GM23338 (cell line): ENCODE data around the gene MDGA2. TPM values are rescaled to one million over a fixed set of nuclear protein-coding genes. Genes with fewer than 3 reads are reported as not detected.

Experiments used
- ATAC-seq: fragments of 200-7000 bp; cut with Tn5 transposase; 3 replicates; pipeline ENCODE4 v1.9.1; 2020
- DNase-seq: peaks from one replicate; pipeline ENCODE4 v3.0.0-alpha.2; 2015; ENCODE audit warnings: low spot score
- H2AFZ ChIP-seq: fragments of 200-600 bp; sonication (generic); 2 replicates; pipeline ENCODE4 v1.8.0; 2016; ENCODE audit warnings: antibody characterized with exemption, mild to moderate bottlenecking, moderate library complexity
- H3F3A ChIP-seq: fragments of 200-600 bp; sonication (generic); replicated peaks from 2 replicates; pipeline ENCODE4 v1.8.0; 2017; ENCODE audit warnings: antibody characterized with exemption, mixed run types, low read depth
- H3K27ac ChIP-seq: fragments of 200-600 bp; sonication (generic); 2 replicates; pipeline ENCODE4 v1.6.1; 2016; ENCODE audit warnings: low read depth
- H3K27me3 ChIP-seq: fragments of 200-600 bp; sonication (generic); 2 replicates; pipeline ENCODE4 v1.8.0; 2016; ENCODE audit warnings: mild to moderate bottlenecking, mixed run types, moderate library complexity; ENCODE audit not compliant: insufficient read depth
- H3K36me3 ChIP-seq: fragments of 200-600 bp; sonication (generic); 2 replicates; pipeline ENCODE4 v1.8.0; 2016; ENCODE audit warnings: mild to moderate bottlenecking; ENCODE audit not compliant: insufficient read depth
- H3K4me1 ChIP-seq: fragments of 200-600 bp; sonication (generic); 2 replicates; pipeline ENCODE4 v1.8.0; 2016; ENCODE audit warnings: mild to moderate bottlenecking, moderate library complexity; ENCODE audit not compliant: insufficient read depth
- H3K4me2 ChIP-seq: fragments of 200-600 bp; sonication (generic); 2 replicates; pipeline ENCODE4 v1.7.1; 2017; ENCODE audit warnings: mixed run types
- H3K4me3 ChIP-seq: fragments of 200-600 bp; sonication (generic); 2 replicates; pipeline ENCODE4 v1.6.1; 2016; ENCODE audit warnings: mixed run types
- H3K79me2 ChIP-seq: fragments of 200-600 bp; sonication (generic); replicated peaks from 2 replicates; pipeline ENCODE4 v1.8.0; 2017; ENCODE audit warnings: mild to moderate bottlenecking; ENCODE audit not compliant: insufficient read depth
- H3K9me2 ChIP-seq: fragments of 200-600 bp; sonication (generic); 2 replicates; pipeline ENCODE4 v1.8.0; 2017; ENCODE audit not compliant: insufficient read depth
- H4K20me1 ChIP-seq: fragments of 200-600 bp; sonication (generic); replicated peaks from 2 replicates; pipeline ENCODE4 v1.8.0; 2017; ENCODE audit warnings: mild to moderate bottlenecking; ENCODE audit not compliant: insufficient read depth
- H3K27ac Mint-ChIP-seq: 2 replicates; pipeline ENCODE4 v1.8.0; 2020; ENCODE audit warnings: inconsistent platforms, mild to moderate bottlenecking, moderate library complexity, mixed read lengths
- H3K27me3 Mint-ChIP-seq: 3 replicates; pipeline ENCODE4 v1.8.0; 2022; ENCODE audit warnings: low read depth, mild to moderate bottlenecking, moderate library complexity, mixed read lengths, inconsistent platforms; ENCODE audit not compliant: insufficient read depth, poor library complexity
- H3K36me3 Mint-ChIP-seq: 3 replicates; pipeline ENCODE4 v1.8.0; 2021; ENCODE audit warnings: low read depth, mild to moderate bottlenecking, inconsistent platforms, moderate library complexity, mixed read lengths
- H3K4me1 Mint-ChIP-seq: 3 replicates; pipeline ENCODE4 v1.8.0; 2020; ENCODE audit warnings: mild to moderate bottlenecking, inconsistent platforms, mixed read lengths
- H3K4me3 Mint-ChIP-seq: 3 replicates; pipeline ENCODE4 v1.8.0; 2021; ENCODE audit warnings: moderate library complexity, mild to moderate bottlenecking, inconsistent platforms, mixed read lengths
- H3K9me3 Mint-ChIP-seq: 3 replicates; pipeline ENCODE4 v1.8.0; 2020; ENCODE audit warnings: moderate library complexity, mild to moderate bottlenecking, inconsistent platforms, mixed read lengths
- CREB1 ChIP-seq: fragments of 250-450 bp; sonication (Bioruptor Pico); IDR thresholded peaks from 2 replicates; pipeline ENCODE4 v1.5.0; 2020; ENCODE audit warnings: low read depth, mild to moderate bottlenecking, moderate library complexity
- EZH2 ChIP-seq: fragments of 200-600 bp; sonication (generic); IDR thresholded peaks from one replicate; pipeline ENCODE4 v1.8.0; 2017; ENCODE audit warnings: antibody characterized with exemption, mild to moderate bottlenecking, low read depth; ENCODE audit not compliant: unreplicated experiment
- EZH2phosphoT487 ChIP-seq: fragments of 200-600 bp; sonication (generic); IDR thresholded peaks from one replicate; pipeline ENCODE4 v1.8.1; 2018; ENCODE audit warnings: antibody characterized with exemption; ENCODE audit not compliant: unreplicated experiment
- JUNB ChIP-seq: IDR thresholded peaks from one replicate; pipeline ENCODE4 v1.6.1; 2016; ENCODE audit warnings: antibody characterized with exemption; ENCODE audit not compliant: unreplicated experiment
- NANOG ChIP-seq: IDR thresholded peaks from 2 replicates; pipeline ENCODE4 v1.6.1; 2016; ENCODE audit warnings: antibody characterized with exemption, borderline replicate concordance
- POLR2AphosphoS5 ChIP-seq: IDR thresholded peaks from 2 replicates; pipeline ENCODE4 v1.6.1; 2016; ENCODE audit warnings: antibody characterized with exemption, low read depth
- STAT1 ChIP-seq: IDR thresholded peaks from one replicate; pipeline ENCODE4 v1.6.1; 2016; ENCODE audit warnings: antibody characterized with exemption; ENCODE audit not compliant: unreplicated experiment
- ZNF114 ChIP-seq: fragments of 250-450 bp; sonication (Bioruptor Pico); IDR thresholded peaks from 2 replicates; pipeline ENCODE4 v1.5.0; 2020; ENCODE audit warnings: mild to moderate bottlenecking, moderate library complexity
- ZNF331 ChIP-seq: fragments of 250-450 bp; sonication (Bioruptor Pico); IDR thresholded peaks from 2 replicates; pipeline ENCODE4 v1.5.0; 2020; ENCODE audit warnings: low read depth, mild to moderate bottlenecking, moderate library complexity
- polyA plus RNA-seq: library from polyadenylated mRNA; unstranded; fragments of >200 nt; fragmentation: Nextera tagmentation; extraction: Ambion mirVana; gene quantifications from 2 replicates; pipeline ENCODE4 v1.2.1, GENCODE V29; 2016
- total RNA-seq: library from RNA; depleted of rRNA; stranded (reverse); fragments of >200 nt; shearing (Covaris generic); gene quantifications from 2 replicates; pipeline ENCODE4 v1.2.3, GENCODE V29; 2014
- TF ChIP-seq, protein P1 (sequence below): IDR thresholded peaks from one replicate; pipeline ENCODE4 v1.6.1; 2018; ENCODE audit warnings: antibody characterized with exemption; ENCODE audit not compliant: unreplicated experiment
- TF ChIP-seq, protein P2 (sequence below): IDR thresholded peaks from 2 replicates; pipeline ENCODE4 v1.6.1; 2016; ENCODE audit warnings: antibody characterized with exemption
- TF ChIP-seq, protein P3 (sequence below): fragments of 250-450 bp; sonication (Bioruptor Pico); IDR thresholded peaks from 2 replicates; pipeline ENCODE4 v1.5.0; 2020; ENCODE audit warnings: mild to moderate bottlenecking, moderate library complexity
- TF ChIP-seq, protein P4 (sequence below), 2 experiments: fragments of 200-600 bp in 1 of 2; sonication (generic) in 1 of 2; conservative IDR thresholded peaks; 2 replicates each; pipeline versions ENCODE4 v1.5.1 to v1.6.1; 2016 to 2017; ENCODE audit warnings: antibody characterized with exemption in 2 of 2, low read depth in 2 of 2, mild to moderate bottlenecking in 2 of 2, moderate library complexity in 1 of 2

Gene MDGA2
- total and polyA plus RNA-seq, 2 experiments from 2014 or later: 0.68 to 1.7 TPM

DNA sequence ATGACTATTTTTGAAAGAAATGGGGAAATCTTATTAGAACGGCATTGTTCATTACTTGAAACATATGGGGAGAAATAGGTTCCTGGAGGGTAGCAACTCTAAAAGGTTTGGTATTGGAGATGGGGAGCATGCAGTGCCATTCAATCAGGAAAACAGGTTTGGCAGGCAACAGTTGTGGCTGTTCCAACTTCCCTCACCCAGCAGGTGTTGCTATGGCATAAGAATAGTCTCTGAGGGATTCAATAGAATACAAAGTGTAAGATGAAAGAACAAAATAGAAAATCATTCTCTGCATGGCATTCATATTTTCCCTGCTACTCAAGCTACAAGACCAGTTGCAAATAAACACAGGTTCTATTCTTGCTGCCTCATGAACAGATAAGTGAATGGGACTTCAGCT lies 630.6 kb downstream of the MDGA2 start:
- Histone ChIP-seq H3K9me2 (no peaks in the 10 kb centered on the region), H3K27me3 (no peaks in the 10 kb centered on the region), H4K20me1 (no peaks in the 10 kb centered on the region), H3K4me1 (peaks cover 11% of the 10 kb centered on the region), H3K79me2 (no peaks in the 10 kb centered on the region), H2AFZ (no peak overlapping the region), H3K4me2 (peak overlapping the region; percentile 23; the same call in 1 of the 2 replicates), H3F3A (no peaks in the 10 kb centered on the region), H3K36me3 (no peaks in the 10 kb centered on the region), H3K4me3 (no peak overlapping the region), H3K27ac (no peak overlapping the region)
- Mint-ChIP-seq H3K9me3 (no peaks in the 10 kb centered on the region), H3K36me3 (no peaks in the 10 kb centered on the region; the same call in 2 of the 3 replicates), H3K27me3 (no peaks in the 10 kb centered on the region), H3K4me1 (peaks cover 13% of the 10 kb centered on the region; the same call in 2 of the 3 replicates), H3K27ac (peak overlapping the region; percentile 69), H3K4me3 (no peak overlapping the region; the same call in 2 of the 3 replicates)
- DNase-seq (peak; percentile 83), ATAC-seq (peak; percentile 97)
- TF ChIP-seq, protein P1, sequence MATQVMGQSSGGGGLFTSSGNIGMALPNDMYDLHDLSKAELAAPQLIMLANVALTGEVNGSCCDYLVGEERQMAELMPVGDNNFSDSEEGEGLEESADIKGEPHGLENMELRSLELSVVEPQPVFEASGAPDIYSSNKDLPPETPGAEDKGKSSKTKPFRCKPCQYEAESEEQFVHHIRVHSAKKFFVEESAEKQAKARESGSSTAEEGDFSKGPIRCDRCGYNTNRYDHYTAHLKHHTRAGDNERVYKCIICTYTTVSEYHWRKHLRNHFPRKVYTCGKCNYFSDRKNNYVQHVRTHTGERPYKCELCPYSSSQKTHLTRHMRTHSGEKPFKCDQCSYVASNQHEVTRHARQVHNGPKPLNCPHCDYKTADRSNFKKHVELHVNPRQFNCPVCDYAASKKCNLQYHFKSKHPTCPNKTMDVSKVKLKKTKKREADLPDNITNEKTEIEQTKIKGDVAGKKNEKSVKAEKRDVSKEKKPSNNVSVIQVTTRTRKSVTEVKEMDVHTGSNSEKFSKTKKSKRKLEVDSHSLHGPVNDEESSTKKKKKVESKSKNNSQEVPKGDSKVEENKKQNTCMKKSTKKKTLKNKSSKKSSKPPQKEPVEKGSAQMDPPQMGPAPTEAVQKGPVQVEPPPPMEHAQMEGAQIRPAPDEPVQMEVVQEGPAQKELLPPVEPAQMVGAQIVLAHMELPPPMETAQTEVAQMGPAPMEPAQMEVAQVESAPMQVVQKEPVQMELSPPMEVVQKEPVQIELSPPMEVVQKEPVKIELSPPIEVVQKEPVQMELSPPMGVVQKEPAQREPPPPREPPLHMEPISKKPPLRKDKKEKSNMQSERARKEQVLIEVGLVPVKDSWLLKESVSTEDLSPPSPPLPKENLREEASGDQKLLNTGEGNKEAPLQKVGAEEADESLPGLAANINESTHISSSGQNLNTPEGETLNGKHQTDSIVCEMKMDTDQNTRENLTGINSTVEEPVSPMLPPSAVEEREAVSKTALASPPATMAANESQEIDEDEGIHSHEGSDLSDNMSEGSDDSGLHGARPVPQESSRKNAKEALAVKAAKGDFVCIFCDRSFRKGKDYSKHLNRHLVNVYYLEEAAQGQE: no peak
- TF ChIP-seq CREB1 (CRISPR knock-in tag) (no peak), EZH2 (no peak), JUNB (no peak), POLR2AphosphoS5 (no peak), STAT1 (no peak), ZNF114 (CRISPR knock-in tag) (no peak), NANOG (no peak), EZH2phosphoT487 (no peak), ZNF331 (no peak)
- TF ChIP-seq, protein P2, sequence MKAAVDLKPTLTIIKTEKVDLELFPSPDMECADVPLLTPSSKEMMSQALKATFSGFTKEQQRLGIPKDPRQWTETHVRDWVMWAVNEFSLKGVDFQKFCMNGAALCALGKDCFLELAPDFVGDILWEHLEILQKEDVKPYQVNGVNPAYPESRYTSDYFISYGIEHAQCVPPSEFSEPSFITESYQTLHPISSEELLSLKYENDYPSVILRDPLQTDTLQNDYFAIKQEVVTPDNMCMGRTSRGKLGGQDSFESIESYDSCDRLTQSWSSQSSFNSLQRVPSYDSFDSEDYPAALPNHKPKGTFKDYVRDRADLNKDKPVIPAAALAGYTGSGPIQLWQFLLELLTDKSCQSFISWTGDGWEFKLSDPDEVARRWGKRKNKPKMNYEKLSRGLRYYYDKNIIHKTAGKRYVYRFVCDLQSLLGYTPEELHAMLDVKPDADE: no peak
- TF ChIP-seq, protein P3, sequence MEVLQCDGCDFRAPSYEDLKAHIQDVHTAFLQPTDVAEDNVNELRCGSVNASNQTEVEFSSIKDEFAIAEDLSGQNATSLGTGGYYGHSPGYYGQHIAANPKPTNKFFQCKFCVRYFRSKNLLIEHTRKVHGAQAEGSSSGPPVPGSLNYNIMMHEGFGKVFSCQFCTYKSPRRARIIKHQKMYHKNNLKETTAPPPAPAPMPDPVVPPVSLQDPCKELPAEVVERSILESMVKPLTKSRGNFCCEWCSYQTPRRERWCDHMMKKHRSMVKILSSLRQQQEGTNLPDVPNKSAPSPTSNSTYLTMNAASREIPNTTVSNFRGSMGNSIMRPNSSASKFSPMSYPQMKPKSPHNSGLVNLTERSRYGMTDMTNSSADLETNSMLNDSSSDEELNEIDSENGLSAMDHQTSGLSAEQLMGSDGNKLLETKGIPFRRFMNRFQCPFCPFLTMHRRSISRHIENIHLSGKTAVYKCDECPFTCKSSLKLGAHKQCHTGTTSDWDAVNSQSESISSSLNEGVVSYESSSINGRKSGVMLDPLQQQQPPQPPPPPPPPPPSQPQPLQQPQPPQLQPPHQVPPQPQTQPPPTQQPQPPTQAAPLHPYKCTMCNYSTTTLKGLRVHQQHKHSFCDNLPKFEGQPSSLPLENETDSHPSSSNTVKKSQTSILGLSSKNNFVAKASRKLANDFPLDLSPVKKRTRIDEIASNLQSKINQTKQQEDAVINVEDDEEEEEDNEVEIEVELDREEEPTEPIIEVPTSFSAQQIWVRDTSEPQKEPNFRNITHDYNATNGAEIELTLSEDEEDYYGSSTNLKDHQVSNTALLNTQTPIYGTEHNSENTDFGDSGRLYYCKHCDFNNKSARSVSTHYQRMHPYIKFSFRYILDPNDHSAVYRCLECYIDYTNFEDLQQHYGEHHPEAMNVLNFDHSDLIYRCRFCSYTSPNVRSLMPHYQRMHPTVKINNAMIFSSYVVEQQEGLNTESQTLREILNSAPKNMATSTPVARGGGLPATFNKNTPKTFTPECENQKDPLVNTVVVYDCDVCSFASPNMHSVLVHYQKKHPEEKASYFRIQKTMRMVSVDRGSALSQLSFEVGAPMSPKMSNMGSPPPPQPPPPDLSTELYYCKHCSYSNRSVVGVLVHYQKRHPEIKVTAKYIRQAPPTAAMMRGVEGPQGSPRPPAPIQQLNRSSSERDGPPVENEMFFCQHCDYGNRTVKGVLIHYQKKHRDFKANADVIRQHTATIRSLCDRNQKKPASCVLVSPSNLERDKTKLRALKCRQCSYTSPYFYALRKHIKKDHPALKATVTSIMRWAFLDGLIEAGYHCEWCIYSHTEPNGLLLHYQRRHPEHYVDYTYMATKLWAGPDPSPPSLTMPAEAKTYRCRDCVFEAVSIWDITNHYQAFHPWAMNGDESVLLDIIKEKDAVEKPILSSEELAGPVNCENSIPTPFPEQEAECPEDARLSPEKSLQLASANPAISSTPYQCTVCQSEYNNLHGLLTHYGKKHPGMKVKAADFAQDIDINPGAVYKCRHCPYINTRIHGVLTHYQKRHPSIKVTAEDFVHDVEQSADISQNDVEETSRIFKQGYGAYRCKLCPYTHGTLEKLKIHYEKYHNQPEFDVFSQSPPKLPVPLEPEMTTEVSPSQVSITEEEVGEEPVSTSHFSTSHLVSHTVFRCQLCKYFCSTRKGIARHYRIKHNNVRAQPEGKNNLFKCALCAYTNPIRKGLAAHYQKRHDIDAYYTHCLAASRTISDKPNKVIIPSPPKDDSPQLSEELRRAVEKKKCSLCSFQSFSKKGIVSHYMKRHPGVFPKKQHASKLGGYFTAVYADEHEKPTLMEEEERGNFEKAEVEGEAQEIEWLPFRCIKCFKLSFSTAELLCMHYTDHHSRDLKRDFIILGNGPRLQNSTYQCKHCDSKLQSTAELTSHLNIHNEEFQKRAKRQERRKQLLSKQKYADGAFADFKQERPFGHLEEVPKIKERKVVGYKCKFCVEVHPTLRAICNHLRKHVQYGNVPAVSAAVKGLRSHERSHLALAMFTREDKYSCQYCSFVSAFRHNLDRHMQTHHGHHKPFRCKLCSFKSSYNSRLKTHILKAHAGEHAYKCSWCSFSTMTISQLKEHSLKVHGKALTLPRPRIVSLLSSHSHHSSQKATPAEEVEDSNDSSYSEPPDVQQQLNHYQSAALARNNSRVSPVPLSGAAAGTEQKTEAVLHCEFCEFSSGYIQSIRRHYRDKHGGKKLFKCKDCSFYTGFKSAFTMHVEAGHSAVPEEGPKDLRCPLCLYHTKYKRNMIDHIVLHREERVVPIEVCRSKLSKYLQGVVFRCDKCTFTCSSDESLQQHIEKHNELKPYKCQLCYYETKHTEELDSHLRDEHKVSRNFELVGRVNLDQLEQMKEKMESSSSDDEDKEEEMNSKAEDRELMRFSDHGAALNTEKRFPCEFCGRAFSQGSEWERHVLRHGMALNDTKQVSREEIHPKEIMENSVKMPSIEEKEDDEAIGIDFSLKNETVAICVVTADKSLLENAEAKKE (CRISPR knock-in tag): peak; percentile 42; the same call in 1 of the 2 replicates
- TF ChIP-seq, protein P4, sequence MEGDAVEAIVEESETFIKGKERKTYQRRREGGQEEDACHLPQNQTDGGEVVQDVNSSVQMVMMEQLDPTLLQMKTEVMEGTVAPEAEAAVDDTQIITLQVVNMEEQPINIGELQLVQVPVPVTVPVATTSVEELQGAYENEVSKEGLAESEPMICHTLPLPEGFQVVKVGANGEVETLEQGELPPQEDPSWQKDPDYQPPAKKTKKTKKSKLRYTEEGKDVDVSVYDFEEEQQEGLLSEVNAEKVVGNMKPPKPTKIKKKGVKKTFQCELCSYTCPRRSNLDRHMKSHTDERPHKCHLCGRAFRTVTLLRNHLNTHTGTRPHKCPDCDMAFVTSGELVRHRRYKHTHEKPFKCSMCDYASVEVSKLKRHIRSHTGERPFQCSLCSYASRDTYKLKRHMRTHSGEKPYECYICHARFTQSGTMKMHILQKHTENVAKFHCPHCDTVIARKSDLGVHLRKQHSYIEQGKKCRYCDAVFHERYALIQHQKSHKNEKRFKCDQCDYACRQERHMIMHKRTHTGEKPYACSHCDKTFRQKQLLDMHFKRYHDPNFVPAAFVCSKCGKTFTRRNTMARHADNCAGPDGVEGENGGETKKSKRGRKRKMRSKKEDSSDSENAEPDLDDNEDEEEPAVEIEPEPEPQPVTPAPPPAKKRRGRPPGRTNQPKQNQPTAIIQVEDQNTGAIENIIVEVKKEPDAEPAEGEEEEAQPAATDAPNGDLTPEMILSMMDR (conservative IDR thresholded peaks at IDR 0.05; ENCODE audit: low read depth in 2 of 2): peak; percentile 59 to 81
